HG03103 (cell line): ENCODE measurements around the gene ADAMTS6.

Experiments used
- ATAC-seq: cut with Tn5 transposase; IDR thresholded peaks from one replicate; pipeline ENCODE4 v1.9.1; 2021; ENCODE audit warnings: low read depth; ENCODE audit not compliant: unreplicated experiment

ADAMTS6 gene

DNA sequence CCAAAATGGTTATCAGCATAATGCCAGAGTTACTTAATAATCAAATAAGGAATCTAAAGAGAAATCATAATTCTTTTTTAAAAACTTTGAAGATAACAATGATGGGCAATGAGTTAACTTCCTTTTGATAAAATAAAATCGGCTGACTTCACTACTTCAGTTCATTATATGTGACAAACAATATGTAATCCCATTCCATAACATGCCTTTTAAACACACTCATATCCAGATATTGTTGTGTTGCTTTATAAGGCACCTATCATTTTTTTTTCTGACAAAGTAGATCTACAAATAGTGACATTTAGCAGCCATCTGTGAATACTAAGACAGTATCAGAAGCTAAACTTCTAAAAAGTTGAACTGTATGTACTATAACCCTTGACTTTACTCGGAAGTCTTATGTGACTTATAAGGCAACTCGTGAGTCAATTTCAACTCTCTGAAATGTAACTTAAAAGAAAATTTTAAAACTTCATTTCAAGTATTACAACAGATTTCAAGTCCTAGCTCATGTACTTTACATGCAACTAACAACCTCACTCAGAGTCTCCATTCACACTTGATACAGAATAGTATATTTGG is 7.5 kb downstream of the ADAMTS6 start:
- no peak for ATAC-seq

- ATAC-seq, result no peak
These were observed 13.1 kb downstream of the ADAMTS6 start for GRCh38 chr5:65468633-65469032.

GRCh38 chr5:65462139-65462705 is 19.5 kb downstream of the ADAMTS6 start:
- no peak for ATAC-seq

GRCh38 chr5:65461490-65461889 is 20.2 kb downstream of the ADAMTS6 start:
- ATAC-seq, result no peak

- ATAC-seq, result no peak
These were observed 21.7 kb downstream of the ADAMTS6 start for GRCh38 chr5:65459995-65460394.

DNA sequence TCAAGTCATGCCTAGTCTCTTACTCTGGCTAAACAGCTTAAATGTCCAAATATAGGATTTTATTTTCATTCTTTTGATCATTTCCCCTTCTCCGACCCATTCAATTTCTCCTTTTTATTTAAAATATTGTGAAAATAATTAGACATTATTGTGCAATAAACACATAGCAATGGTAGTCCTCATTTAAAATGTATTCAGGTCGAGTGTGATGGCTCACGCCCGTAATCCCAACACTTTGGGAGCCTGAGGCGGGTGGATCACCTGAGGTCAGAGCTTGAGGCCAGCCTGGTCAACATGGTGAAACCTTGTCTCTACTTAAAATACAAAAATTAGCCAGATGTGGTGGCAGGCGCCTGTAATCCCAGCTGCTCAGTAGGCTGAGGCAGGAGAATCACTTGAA is 26.7 kb downstream of the ADAMTS6 start:
- no peak for ATAC-seq

DNA sequence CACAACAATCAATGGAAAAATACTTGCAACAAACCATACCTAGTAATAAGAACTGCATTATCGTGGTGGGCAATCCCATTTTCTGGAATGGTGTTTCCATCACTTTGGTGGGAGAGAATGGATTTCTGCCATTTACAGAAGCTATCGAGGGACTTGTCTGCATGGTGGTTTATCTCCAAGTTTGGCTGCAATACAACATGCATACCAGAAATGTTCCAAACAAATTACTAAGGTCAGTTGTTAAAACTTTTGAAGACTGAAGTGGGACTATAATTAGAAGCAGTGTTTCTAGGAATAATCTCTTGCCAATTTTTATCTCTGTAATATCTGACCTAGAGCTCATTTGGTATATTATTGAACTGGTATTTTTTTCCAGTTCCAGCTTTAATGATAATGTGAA is 30.3 kb downstream of the ADAMTS6 start:
- no peak for ATAC-seq

DNA sequence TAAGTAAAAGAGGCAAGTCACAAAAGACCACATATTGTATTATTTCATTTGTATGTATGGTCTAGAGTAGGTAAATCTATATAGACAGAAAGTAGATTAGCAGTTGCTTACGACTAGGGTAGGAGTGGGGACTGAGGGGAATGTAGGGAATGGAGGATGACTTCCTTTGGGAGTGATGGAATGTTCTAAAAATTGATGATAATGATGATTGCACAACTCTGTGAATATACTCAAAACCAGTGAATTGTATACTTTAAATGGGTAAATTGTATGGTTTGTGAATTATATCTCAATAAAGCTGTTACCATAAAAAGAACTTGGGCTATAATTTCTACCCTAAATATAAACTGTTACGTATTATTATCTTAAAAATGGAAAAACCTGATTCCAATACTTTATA is 35.0 kb downstream of the ADAMTS6 start:
- no peak for ATAC-seq

DNA sequence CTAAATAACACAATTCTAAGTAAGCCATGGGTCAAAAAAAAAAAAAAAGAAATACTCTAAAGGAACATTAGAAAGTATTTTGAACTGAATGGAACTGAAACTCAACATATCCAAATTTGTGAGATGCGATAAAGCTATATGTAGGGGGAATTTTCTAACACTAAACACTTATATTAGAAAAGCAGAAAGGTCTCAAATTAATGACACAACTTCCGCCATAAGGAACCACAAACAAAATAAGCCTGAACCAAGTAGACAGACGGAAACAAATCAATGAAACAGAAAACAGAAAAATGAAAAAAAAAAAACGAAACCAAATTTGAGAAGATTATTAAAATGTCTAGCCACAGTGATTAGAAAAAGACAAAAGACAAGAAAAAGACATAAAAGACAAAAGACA is 39.9 kb downstream of the ADAMTS6 start:
- ATAC-seq, result no peak

DNA sequence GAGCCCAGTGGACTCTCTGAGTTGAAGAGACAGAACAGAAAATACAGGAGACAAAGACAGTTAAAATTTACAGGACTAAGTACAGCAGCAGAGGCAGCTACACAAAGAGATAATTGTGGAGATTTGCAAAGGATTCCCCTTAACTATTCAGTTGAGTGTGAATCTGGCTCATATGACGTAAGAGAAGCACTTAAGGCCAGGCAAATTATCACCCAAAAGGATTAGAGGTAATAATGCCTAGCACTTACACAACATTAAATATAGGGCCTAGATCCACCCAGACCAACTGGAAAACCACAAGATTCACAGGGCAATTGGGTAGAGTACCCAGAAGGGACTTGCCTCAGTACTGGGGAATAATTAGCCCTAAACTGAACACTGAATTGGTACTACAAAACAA is 41.3 kb downstream of the ADAMTS6 start:
- ATAC-seq, result no peak

GRCh38 chr5:65434122-65434521 is 47.6 kb downstream of the ADAMTS6 start:
- no peak for ATAC-seq

DNA sequence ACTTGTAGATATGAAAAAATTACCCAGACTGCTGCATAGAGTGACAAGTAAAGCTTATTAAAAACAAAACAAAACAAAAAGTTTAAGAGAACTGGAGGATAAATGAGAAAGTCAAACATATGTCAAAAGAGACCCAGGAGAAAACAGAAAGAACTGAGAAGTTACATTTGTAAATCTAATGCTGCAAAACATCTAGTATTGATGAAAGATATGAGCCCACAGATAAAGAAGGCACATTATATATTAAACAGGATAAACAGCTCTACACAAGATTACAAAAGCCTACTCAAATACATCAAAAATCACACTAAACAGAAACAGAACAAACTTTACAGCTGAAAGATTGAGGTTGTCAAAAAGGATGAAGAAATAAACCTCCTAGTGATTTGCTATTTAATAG is 55.1 kb downstream of the ADAMTS6 start:
- ATAC-seq, result no peak

GRCh38 chr5:65423623-65424022 is 58.1 kb downstream of the ADAMTS6 start:
- no peak for ATAC-seq

DNA sequence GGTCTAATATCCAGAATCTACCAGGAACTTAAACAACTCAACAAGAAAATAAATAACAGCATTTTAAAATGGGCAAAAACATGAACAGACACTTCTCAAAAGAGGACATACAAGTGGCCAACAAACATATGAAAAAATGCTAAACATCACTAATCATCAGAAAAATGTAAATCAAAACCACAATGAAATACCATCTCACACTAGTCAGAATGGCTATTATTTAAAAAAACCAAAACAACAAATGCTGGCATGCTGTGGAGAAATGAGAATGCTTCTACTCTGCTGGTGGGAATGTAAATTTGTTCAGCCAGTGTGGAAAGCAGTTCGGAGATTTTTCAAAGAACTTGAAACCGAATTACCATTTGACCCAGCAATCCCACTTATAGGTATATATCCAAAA is 63.1 kb downstream of the ADAMTS6 start:
- ATAC-seq, result no peak

DNA sequence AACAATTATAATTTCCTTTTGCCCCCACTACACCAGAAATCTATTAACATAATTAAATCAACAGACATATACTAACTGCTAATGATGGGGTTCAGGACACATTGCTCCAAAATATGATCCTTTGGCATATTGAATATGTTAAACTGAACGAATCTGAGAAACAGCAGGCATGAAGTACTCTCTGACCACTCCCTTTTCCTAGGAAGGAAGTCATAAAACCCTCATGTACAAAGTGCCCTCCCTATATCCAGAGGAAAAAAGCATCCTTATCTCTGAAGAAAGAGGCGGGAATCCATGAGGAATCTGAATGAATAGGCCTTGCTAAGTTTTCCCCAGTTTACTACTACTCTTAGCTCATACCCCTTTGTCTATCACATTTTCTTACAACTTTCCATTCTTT is 67.9 kb downstream of the ADAMTS6 start:
- ATAC-seq, result no peak

DNA sequence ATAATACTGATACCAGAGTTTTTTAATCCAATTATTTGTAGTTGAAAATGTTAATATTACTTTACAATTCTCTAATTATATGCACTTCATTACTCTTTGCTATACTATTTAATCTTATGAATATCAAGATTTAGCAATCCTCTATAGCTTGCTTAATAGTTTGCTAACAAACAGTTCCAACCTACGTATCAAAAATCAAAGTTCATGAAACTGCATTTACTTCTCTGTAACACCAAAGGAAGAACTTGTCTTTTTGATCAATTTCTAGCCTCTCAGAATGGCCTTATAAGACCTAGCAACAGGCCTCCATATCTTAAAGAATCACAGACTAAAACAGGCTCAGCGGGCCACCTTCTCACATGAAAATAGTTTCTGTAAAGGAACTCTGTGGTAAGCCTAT is 68.9 kb downstream of the ADAMTS6 start:
- no peak for ATAC-seq

GRCh38 chr5:65411356-65411755 is 70.4 kb downstream of the ADAMTS6 start:
- ATAC-seq, result no peak

- ATAC-seq, result no peak
These were observed 86.1 kb downstream of the ADAMTS6 start for GRCh38 chr5:65395526-65396155.

DNA sequence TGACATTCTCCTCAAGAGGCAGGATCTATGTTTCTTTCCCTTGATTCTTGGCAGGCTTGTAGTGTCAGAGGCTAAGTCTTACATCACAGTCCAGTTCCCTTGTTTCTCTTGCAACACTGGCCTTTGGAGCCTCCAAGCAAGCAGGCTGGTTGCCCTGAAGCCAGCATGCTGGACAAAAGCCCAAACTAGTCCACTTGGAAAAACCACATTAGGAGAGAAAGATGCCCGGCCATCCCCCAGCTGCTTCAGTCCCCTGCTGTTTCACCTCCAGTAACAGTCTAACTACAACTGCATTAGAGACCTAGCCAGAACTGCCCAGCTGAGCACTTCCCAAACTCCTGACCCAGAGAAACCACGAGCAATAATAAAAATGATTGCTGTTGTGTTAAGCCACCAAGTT is 87.6 kb downstream of the ADAMTS6 start:
- no peak for ATAC-seq

DNA sequence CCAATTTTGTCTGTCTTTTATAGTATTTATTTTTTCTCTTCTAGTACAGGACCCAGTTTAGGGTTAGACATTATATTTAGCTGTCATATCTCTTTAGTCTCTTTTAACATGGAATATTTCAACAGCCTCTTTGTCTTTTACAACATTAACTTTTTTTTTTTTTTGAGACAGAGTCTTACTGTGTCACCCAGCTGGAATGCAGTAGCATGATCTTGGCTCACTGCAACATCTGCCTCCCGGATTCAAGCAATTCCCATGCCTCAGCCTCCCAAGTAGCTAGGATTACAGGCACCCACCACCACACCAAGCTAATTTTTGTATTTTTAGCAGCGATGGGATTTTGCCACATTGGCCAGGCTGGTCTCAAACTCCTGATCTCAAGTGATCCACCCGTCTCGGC is 90.1 kb downstream of the ADAMTS6 start:
- no peak for ATAC-seq

- ATAC-seq, result no peak
These were observed 91.5 kb downstream of the ADAMTS6 start for GRCh38 chr5:65390208-65390607.

- ATAC-seq, result no peak
These were observed 97.9 kb downstream of the ADAMTS6 start for GRCh38 chr5:65383859-65384258.
